Measurements from ENCODE around the gene MAP2K3. TPM values are rescaled to one million over a fixed set of nuclear protein-coding genes. Genes with fewer than 3 reads are reported as not detected.
"Not testable (repeated sequence)": the region's sequence is repeated elsewhere in the genome, so short reads cannot be mapped to it uniquely, and the experiment has no call there.

The MAP2K3 gene
- total and polyA plus RNA-seq, 10 of the 15 experiments (the other 5 are each of a cell fraction or from before 2014, with no cell fraction given): 0.71 to 39.4 (median 18.6) TPM

GRCh38 chr17:21319686-21320375, 35.3 kb downstream of the MAP2K3 start:
- H3K4me3 ChIP-seq; H4K20me1 ChIP-seq (ENCODE audit: control insufficient read depth, insufficient read depth); H2AFZ ChIP-seq (ENCODE audit: control insufficient read depth, low read depth, low read length); H3K4me2 ChIP-seq (ENCODE audit: control insufficient read depth, insufficient read depth); FAIRE-seq; H3K4me1 ChIP-seq (ENCODE audit: control insufficient read depth, insufficient read depth, low read length); H3K9ac ChIP-seq (ENCODE audit: control insufficient read depth, insufficient read depth, low read length); H3K9me3 ChIP-seq (replicated peaks; ENCODE audit: control insufficient read depth, insufficient read depth, low read length); H3K79me2 ChIP-seq (ENCODE audit: control insufficient read depth, insufficient read depth, low read length); ATAC-seq; BruUV-seq (replicated peaks); H3K27me3 ChIP-seq (replicated peaks in 1 of 2; ENCODE audit: control insufficient read depth in 2 of 2, insufficient read depth in 2 of 2, low read length in 1 of 2); H3K27ac ChIP-seq (ENCODE audit: control insufficient read depth, insufficient read depth); DNase-seq (ENCODE audit: low read depth, low spot score); RAD21 ChIA-PET (ENCODE audit: unreplicated experiment); H3K36me3 ChIP-seq (ENCODE audit: control insufficient read depth in 2 of 2, insufficient read depth in 2 of 2, low read length in 1 of 2); intact Hi-C loops (cut with micrococcal nuclease; ENCODE audit: unreplicated experiment); POLR2A ChIA-PET; SMC1A ChIA-PET (ENCODE audit: uncharacterized antibody, unreplicated experiment): not testable (repeated sequence)
- CTCF ChIA-PET: interaction anchor here (0.9 to 1.5 kb wide), 2 partner anchors 40 to 54 kb away, joined by 4 to 5 read pairs; no protein-coding TSS in a partner anchor
- TF ChIP-seq MEF2B (IDR thresholded peaks at IDR 0.05; ENCODE audit: partially characterized antibody, poor library complexity, severe bottlenecking): peak; percentile 25
- WGBS (ENCODE audit: insufficient coverage, insufficient replicate concordance, low lambda C conversion rate, missing lambda C conversion rate): 12% methylated on average over 11 of the region's 11 CpGs
- in situ Hi-C loops (cut with MboI): loop anchor here (5.0 to 25.0 kb wide), 6 partner anchors 45 to 1167 kb away; partner anchors contain the start of gene NATD1

DNA sequence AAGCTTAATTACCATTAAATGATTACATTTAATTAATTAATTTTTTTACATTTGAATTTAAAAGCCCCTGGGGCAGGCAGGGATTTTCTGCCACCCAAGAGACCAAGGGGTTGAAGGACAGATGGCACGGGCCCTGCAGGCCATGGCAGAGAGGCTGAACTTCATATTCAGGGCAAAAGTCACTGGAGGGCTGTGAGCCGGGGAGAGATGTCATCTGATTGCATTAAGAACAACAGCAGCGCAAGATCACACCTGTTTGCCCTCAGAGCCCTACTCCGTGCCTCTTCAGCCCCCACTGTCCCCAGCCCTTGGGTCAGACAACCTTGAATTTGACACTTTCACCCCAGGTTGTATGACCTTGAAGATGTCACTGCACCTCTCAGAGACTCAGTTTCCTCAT, 35.9 kb downstream of the MAP2K3 start:
- H3K4me3 ChIP-seq; H4K20me1 ChIP-seq (ENCODE audit: control insufficient read depth, insufficient read depth); H3K27ac ChIP-seq (ENCODE audit: control insufficient read depth, insufficient read depth); H3K36me3 ChIP-seq (ENCODE audit: control insufficient read depth in 2 of 2, insufficient read depth in 2 of 2, low read length in 1 of 2); H3K4me2 ChIP-seq (ENCODE audit: control insufficient read depth, insufficient read depth); CTCF ChIA-PET; H3K27me3 ChIP-seq (replicated peaks in 1 of 2; ENCODE audit: control insufficient read depth in 2 of 2, insufficient read depth in 2 of 2, low read length in 1 of 2); H3K9ac ChIP-seq (ENCODE audit: control insufficient read depth, insufficient read depth, low read length); H3K79me2 ChIP-seq (ENCODE audit: control insufficient read depth, insufficient read depth, low read length); intact Hi-C loops (cut with micrococcal nuclease; ENCODE audit: unreplicated experiment); POLR2A ChIA-PET; SMC1A ChIA-PET (ENCODE audit: uncharacterized antibody, unreplicated experiment); DNase-seq (ENCODE audit: low read depth, low spot score); ATAC-seq; H3K9me3 ChIP-seq (replicated peaks; ENCODE audit: control insufficient read depth, insufficient read depth, low read length); BruUV-seq (replicated peaks); H3K4me1 ChIP-seq (ENCODE audit: control insufficient read depth, insufficient read depth, low read length); FAIRE-seq; H2AFZ ChIP-seq (ENCODE audit: control insufficient read depth, low read depth, low read length): not testable (repeated sequence)
- WGBS (ENCODE audit: insufficient coverage, insufficient replicate concordance, low lambda C conversion rate, missing lambda C conversion rate): 36% methylated on average over 4 of the region's 4 CpGs
- in situ Hi-C loops (cut with MboI): loop anchor here (5.0 to 25.0 kb wide), 4 partner anchors 46 to 1167 kb away; no protein-coding TSS in a partner anchor
- RAD21 ChIA-PET (ENCODE audit: unreplicated experiment): interaction anchor here (0.6 kb wide), 1 partner anchor 591 kb away, joined by 3 read pairs; no protein-coding TSS in a partner anchor

DNA sequence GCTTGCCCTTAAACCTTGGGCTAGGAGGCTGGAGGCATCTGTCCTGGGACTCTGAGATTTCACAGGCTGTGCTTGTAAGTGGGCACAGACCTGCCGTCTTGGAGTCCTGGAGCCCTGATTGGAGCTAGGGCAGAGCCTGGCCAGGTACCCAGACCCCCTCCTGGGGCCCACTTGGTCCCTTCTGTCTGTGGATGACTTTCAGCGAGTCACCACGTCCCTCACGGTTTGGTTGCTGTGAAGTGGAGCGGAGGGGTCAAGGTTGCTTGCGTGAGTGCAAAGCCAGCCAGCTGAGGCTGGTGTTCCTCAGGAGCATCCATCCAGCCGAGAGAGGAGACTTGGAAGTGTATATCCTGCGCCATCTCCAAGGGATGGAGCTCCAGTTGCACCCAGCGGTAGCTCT, 36.5 kb downstream of the MAP2K3 start:
- H3K27ac ChIP-seq (ENCODE audit: control insufficient read depth, insufficient read depth); H3K36me3 ChIP-seq (ENCODE audit: control insufficient read depth in 2 of 2, insufficient read depth in 2 of 2, low read length in 1 of 2); H3K27me3 ChIP-seq (replicated peaks in 1 of 2; ENCODE audit: control insufficient read depth in 2 of 2, insufficient read depth in 2 of 2, low read length in 1 of 2); ATAC-seq; H3K4me3 ChIP-seq; CTCF ChIA-PET; H3K9me3 ChIP-seq (replicated peaks; ENCODE audit: control insufficient read depth, insufficient read depth, low read length); H3K4me2 ChIP-seq (ENCODE audit: control insufficient read depth, insufficient read depth); SMC1A ChIA-PET (ENCODE audit: uncharacterized antibody, unreplicated experiment); intact Hi-C loops (cut with micrococcal nuclease; ENCODE audit: unreplicated experiment); H4K20me1 ChIP-seq (ENCODE audit: control insufficient read depth, insufficient read depth); H3K9ac ChIP-seq (ENCODE audit: control insufficient read depth, insufficient read depth, low read length); H3K4me1 ChIP-seq (ENCODE audit: control insufficient read depth, insufficient read depth, low read length); BruUV-seq (replicated peaks); POLR2A ChIA-PET; DNase-seq (ENCODE audit: low read depth, low spot score); H2AFZ ChIP-seq (ENCODE audit: control insufficient read depth, low read depth, low read length); H3K79me2 ChIP-seq (ENCODE audit: control insufficient read depth, insufficient read depth, low read length); FAIRE-seq: not testable (repeated sequence)
- in situ Hi-C loops (cut with MboI): loop anchor here (5.0 to 25.0 kb wide), 4 partner anchors 46 to 1166 kb away; no protein-coding TSS in a partner anchor
- RAD21 ChIA-PET (ENCODE audit: unreplicated experiment): interaction anchor here (0.6 kb wide), 1 partner anchor 592 kb away, joined by 3 read pairs; no protein-coding TSS in a partner anchor
- WGBS (ENCODE audit: insufficient coverage, insufficient replicate concordance, low lambda C conversion rate, missing lambda C conversion rate): 56% methylated on average over 9 of the region's 9 CpGs

DNA sequence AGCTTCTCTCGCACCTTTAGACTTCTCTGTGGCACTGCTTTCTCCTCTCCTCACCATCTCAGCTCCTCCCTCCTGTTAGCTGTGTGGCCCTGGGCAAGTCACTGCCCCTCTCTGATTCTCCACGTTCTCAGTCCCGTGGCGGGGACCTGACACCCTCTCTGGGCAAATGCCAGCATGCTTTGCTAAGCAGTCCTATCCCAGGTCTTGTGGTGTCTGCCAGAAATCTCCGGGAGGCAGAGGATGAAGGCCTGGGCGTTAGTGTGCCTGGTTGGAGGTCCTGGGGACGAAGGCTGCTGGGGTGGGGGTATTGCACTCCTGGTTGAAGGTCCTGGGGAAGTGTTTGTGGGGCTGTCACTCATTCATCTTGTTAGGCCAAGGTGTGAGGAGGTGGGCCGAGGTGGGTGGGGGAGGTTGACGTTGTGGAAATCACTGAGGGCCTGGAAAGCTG, 37.3 kb downstream of the MAP2K3 start:
- H3K27ac ChIP-seq (ENCODE audit: control insufficient read depth, insufficient read depth); RAD21 ChIA-PET (ENCODE audit: unreplicated experiment); H3K9me3 ChIP-seq (replicated peaks; ENCODE audit: control insufficient read depth, insufficient read depth, low read length); H3K27me3 ChIP-seq (replicated peaks in 1 of 2; ENCODE audit: control insufficient read depth in 2 of 2, insufficient read depth in 2 of 2, low read length in 1 of 2); H2AFZ ChIP-seq (ENCODE audit: control insufficient read depth, low read depth, low read length); H3K79me2 ChIP-seq (ENCODE audit: control insufficient read depth, insufficient read depth, low read length); BruUV-seq (replicated peaks); intact Hi-C loops (cut with micrococcal nuclease; ENCODE audit: unreplicated experiment); H3K4me1 ChIP-seq (ENCODE audit: control insufficient read depth, insufficient read depth, low read length); POLR2A ChIA-PET; FAIRE-seq; ATAC-seq; SMC1A ChIA-PET (ENCODE audit: uncharacterized antibody, unreplicated experiment); H3K4me2 ChIP-seq (ENCODE audit: control insufficient read depth, insufficient read depth); H4K20me1 ChIP-seq (ENCODE audit: control insufficient read depth, insufficient read depth); H3K9ac ChIP-seq (ENCODE audit: control insufficient read depth, insufficient read depth, low read length); CTCF ChIA-PET; DNase-seq (ENCODE audit: low read depth, low spot score); H3K4me3 ChIP-seq; H3K36me3 ChIP-seq (ENCODE audit: control insufficient read depth in 2 of 2, insufficient read depth in 2 of 2, low read length in 1 of 2): not testable (repeated sequence)
- 35% methylated on average over 9 of the region's 9 CpGs for WGBS (ENCODE audit: insufficient coverage, insufficient replicate concordance, low lambda C conversion rate, missing lambda C conversion rate)
- in situ Hi-C loops (cut with MboI): loop anchor here (5.0 to 25.0 kb wide), 4 partner anchors 47 to 1166 kb away; no protein-coding TSS in a partner anchor
